AG08396 (cell line): ENCODE results near the gene CCDC15.
A peak's percentile ranks its signal among the peaks of the same experiment; 100 is the strongest.

ENCODE experiments used
- DNase-seq: peaks from one replicate; pipeline ENCODE4 v3.0.0; 2012; ENCODE audit warnings: low spot score, mixed read lengths

The CCDC15 gene

DNA sequence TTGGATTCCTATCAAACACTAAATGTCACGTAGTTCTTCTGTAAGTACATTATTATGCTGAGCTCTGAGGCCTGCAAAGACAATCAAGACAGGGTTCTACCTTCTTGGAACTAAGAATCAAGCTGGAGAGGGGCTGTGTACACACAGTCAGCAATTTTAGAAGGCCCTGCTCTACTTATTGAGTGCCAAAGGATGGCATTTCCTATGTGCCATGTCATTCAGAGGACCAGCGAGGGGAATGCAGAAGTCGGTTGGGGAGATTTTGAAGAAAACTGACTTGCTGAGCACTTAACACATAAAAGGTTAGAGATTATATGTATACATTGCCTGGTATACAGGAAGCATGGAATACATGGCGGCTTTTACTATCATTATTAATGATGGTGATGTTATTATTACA, 114.4 kb downstream of the CCDC15 start:
- DNase-seq: no peak

DNA sequence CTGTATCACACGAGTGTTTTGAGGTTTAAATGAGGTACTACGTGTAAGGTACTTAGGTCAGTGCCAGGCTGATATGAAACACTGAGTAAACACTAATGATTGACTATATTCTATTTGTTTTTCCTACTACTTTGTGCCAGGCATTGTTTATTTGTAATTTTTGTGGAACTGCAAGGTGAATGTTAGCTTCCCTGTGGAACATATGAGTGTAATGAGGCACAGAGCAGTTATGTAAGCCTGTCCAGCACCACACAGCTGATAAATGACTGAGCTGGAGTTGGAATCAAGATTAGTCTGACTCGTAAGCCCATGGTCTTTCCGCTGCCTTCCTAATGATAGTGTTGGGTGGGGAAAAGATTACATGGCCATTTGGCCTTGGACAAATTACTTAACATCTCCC, 115.0 kb downstream of the CCDC15 start:
- no peak for DNase-seq

- DNase-seq: no peak
Measured at GRCh38 chr11:125069796-125070195, 115.8 kb downstream of the CCDC15 start.

GRCh38 chr11:125070699-125071254, 116.8 kb downstream of the CCDC15 start:
- DNase-seq: peak; percentile 67

- no peak for DNase-seq
Measured at GRCh38 chr11:125071435-125071834, 117.4 kb downstream of the CCDC15 start.

DNA sequence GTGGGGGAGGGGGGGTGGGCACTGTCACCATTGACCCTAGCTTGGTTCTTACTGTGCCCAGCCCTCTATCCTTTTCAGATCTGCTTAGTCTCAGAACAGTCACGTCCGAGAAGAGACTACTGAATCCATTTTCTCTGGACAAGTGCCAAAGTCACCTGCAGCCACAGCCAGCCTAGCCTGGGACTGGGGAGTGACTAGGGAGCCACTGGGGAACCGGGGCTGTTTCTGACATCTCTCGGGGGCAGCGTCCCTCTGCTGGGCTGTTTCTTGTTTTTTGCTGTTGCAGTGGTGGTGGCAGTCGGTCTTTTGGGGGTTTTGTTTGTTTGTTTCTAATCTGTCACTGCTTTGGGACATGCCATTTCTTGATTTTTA, 117.8 kb downstream of the CCDC15 start:
- DNase-seq: no peak

DNA sequence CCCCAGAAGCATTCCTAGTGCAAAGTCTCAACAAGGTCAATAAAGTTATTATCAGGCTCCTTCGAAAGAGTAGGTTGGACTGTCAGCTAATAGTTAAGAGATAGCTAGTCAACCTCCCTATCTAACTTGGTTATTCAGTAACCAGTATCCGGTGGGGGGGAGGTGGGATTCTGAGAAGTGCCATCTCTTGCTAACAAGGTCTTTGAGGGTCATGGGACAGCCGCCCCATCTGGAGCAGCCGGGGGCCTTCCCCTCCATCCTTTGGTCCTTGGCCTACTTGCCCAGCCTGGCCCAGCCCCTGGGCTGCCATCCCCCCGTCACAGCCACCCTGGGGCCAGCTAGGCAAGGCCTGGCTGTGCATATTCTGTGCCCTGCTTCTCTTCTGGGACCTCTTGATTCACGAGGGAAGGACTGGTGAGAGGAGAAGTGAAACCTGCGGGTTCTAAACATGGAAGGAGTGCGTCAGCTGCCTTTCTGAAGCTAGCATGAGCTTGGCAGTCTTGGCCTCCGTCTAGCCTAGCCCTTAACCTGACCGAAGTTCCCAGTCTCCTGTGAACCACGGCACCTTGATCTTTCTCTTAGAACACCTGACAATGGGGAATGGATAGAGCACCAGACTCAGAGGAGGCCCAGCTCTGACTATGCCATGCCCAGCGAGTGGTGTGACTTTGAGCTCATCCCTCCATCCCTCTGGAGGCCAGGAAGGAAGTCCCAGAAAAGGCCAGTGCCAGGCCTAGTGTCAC, 118.4 kb downstream of the CCDC15 start:
- DNase-seq: no peak

DNA sequence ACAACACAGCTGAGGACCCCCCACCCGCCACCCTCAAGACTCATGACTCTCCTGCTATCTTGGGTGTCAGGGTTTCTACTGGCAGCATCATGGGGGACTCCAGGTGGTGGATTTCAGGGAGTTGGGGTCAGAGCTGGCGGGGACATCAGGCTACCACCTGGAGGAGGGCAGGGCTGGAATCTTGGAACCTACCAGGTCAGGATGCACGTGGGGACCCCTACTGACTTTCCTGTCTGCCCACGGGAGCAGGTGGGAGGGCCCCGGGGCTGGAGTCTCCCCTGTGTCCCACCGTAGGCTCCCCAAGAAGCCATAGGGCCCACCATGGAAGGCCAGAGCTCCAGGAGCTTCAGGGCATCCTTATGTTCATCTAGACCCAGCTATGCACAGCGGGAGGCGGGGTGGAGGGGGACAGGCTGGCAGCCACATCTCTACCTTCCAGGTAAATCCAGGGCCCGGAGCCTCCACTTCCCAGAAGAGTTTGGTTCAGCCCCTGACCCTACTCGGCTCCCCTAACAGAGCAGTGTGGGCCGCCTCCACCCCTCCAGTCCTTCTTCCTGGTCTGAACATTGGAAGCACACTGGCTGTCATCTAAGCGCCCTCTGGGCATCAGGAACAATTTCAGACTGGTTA, 119.1 kb downstream of the CCDC15 start:
- no peak for DNase-seq

DNA sequence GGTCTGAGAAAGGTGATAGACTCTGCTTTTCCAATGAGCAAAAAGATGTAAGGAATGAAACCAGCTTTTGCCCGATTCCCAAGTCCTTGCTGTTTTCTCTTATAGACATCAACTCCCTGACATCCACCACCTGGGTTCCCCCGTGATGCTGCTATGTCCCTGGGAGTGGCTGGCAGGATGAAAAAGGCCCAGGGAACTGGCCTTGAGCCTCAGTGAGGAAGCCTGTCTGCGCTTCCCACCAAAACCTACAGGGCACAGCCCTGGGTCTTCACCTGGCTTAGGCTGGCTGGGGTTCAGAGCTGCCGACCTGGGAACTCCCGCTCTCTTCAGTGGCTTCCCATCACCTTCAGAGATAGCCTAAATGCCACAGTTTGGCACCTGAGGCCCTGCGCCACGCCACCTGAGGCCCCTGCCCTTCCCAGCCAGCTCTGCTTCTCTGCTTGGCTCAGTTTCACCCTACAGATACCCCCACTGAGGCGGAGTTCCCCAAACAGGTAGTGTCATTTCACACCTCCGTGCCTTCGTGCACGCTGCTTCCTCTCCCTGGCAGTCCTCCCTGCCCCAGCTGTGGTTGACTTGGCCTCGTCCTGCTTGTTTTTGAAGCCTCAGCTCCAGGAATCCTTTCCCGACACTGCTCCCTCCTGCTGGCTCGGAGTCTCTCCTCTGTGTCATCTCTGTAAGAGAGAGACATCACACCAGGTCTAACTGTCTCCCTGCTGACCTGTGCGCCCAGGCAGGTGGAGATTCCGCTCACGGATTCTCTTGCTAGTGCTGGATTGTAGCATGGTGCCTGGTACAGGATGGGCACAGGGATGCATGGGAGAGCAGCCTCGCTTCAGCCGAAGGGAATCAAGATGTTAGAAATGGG, 119.8 kb downstream of the CCDC15 start:
- DNase-seq: no peak

- DNase-seq: no peak
Measured at GRCh38 chr11:125074511-125075241, 120.7 kb downstream of the CCDC15 start.

GRCh38 chr11:125075242-125075625, 121.2 kb downstream of the CCDC15 start:
- DNase-seq: no peak

DNA sequence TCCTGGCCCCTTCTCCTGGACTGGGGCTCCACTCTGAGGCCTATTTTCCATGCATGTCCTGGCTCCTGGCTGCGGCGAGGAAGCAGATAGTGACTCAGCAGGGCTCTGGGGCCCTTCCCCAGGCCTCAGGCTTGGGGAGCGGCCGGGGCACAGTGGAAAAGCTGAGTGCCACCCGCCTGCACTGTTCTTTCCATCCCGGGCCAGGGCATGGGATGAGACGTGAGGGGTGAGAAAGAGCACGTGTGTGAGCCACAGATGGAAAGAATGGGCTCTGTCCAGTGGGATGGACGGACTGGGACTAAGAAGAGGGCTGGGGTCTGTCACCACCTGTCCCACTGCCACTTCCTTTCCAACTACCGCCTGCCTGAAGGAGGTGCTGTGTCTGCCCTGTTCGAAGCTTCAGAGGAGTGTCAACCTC, 121.9 kb downstream of the CCDC15 start:
- DNase-seq: no peak

DNA sequence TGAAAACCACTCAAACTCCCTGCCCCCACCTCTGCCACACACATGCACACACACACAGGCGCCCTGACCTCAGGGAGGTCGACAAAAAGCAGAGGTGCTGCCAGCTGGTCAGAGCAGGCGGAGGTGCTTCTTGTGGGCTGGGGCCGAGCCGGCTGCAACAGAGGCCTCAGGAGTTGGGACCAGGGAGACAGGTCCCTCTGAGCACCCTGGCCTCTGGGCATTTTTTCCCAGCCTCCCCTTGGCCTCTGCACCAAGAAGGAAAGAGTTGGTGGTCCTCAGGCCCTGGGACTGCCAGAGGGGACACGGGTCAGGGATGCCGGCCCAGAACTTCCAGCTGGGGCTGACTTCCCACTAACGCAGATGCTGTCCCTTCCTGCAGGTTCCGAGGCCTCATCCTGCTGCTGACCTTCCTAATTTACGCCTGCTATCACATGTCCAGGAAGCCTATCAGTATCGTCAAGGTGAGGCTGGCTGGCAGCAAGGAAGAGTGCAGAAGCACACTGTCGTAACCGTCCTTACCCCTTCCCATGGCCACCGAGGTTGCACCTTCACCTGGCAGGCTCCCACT, 122.5 kb downstream of the CCDC15 start:
- DNase-seq: no peak

- DNase-seq: no peak
Measured at GRCh38 chr11:125078016-125078415, 124.0 kb downstream of the CCDC15 start.

DNA sequence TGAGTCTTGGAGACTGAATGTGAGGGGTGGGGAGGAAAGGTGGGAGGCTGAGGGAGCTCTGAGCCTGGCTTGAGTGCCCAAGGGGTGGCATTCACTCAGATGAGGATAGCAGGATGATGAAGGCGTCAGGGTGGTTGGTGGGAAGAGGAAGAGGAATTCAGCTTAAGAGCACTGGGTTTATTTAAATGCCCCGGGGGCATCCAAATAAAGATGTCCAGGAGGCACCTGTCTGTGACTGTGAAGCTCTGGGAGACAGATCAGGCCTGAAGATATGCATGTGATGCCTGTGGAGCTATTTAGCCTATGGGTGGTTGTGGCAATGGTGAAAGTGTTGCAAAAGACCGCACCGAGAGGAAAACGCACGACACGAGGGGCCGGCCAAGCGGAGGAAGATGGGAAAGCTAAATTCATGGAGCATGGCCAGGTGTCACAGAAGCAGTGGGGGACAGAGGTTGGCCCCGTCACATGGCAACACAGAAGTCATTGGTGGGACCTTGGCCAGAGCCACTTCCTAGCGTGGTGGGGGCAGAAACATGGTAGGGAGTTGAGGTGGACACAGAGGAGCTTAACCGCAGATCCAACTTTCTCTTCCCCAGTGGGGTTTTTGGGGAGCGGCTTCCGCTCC, 124.6 kb downstream of the CCDC15 start:
- no peak for DNase-seq

- DNase-seq: no peak
Measured at GRCh38 chr11:125079151-125079877, 125.3 kb downstream of the CCDC15 start.

GRCh38 chr11:125079878-125080530, 126.0 kb downstream of the CCDC15 start:
- no peak for DNase-seq

- DNase-seq: no peak
Measured at GRCh38 chr11:125080531-125080911, 126.5 kb downstream of the CCDC15 start.

- no peak for DNase-seq
Measured at GRCh38 chr11:125081098-125081798, 127.2 kb downstream of the CCDC15 start.
